ENCODE results near the gene MMEL1. TPM values are rescaled to one million over a fixed set of nuclear protein-coding genes. Genes with fewer than 3 reads are reported as not detected.

Gene MMEL1
- polyA plus RNA-seq, 1 of the 3 experiments (the other 2 are of a cell fraction) = 0.16 TPM

DNA sequence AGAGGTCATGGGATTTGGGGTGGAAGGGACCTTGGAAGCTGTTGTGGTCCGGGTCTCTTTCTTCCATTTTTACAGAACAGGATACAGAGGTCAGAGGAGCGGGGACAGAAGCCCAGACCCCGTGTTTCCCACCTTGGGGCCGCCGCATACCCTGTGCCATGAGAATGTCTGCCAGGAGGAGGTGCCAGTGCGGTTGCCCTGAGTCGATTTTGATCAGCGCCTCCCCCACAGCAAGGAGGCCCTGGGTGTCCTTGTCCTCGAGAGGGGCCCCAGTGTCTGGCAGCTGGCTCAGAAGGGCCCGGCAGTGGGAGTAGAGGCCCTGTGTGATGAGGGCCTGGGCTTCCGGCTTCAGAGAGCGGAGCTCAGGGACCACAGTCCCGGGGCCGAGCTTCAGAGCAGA is 12.3 kb upstream of the MMEL1 start:
- 66% methylated on average over 4 of the region's 14 CpGs for WGBS (ENCODE audit: low lambda C conversion rate)
- DNase-seq = no peak
- POLR2A ChIA-PET = interaction anchor here (0.9 kb wide), 1 partner anchor 59 kb away, joined by 4 read pairs; no protein-coding TSS in a partner anchor
- H3K27ac ChIP-seq (ENCODE audit: low read depth in 2 of 2, low read length in 1 of 2) = no peak overlapping the region
- no peaks in the 10 kb centered on the region for H4K20me1 ChIP-seq (ENCODE audit: insufficient read depth)
- no peaks in the 10 kb centered on the region for H3K9me3 ChIP-seq
- no peaks in the 10 kb centered on the region for H3K9me2 ChIP-seq
- no peaks in the 10 kb centered on the region for H3F3A ChIP-seq (replicated peaks; ENCODE audit: insufficient read depth)
- no peak overlapping the region for H3K4me2 ChIP-seq
- no peak overlapping the region for H3K9ac ChIP-seq
- CTCF ChIA-PET = interaction anchor here (1.0 kb wide), 1 partner anchor 97 kb away, joined by 3 read pairs; no protein-coding TSS in a partner anchor
- H3K4me3 ChIP-seq (ENCODE audit: low read depth in 2 of 2, low read length in 1 of 2) = no peak overlapping the region
- TF ChIP-seq, protein P1, sequence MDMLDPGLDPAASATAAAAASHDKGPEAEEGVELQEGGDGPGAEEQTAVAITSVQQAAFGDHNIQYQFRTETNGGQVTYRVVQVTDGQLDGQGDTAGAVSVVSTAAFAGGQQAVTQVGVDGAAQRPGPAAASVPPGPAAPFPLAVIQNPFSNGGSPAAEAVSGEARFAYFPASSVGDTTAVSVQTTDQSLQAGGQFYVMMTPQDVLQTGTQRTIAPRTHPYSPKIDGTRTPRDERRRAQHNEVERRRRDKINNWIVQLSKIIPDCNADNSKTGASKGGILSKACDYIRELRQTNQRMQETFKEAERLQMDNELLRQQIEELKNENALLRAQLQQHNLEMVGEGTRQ (IDR thresholded peaks at IDR 0.05; ENCODE audit: borderline replicate concordance, low read depth, low read length) = no peak
- TF ChIP-seq SMC3 (IDR thresholded peaks at IDR 0.05; ENCODE audit: low read depth, low read length) (no peak), FOXJ3 (CRISPR knock-in tag; IDR thresholded peaks at IDR 0.05) (no peak)
- peaks cover 0 to 18% of the 10 kb centered on the region in 2 experiments; a peak in 1 of 4 replicates for H3K4me1 ChIP-seq (ENCODE audit: control insufficient read depth in 1 of 2, insufficient read depth in 2 of 2, low read depth in 1 of 2, low read length in 1 of 2)
- H3K27me3 ChIP-seq (ENCODE audit: insufficient read depth) = no peaks in the 10 kb centered on the region
- peaks cover 10% of the 10 kb centered on the region; the same call in 1 of the 2 replicates for H3K79me2 ChIP-seq (ENCODE audit: insufficient read depth)
- H2AFZ ChIP-seq (ENCODE audit: low read depth) = no peak overlapping the region
- H3K36me3 ChIP-seq (replicated peaks in 1 of 2; ENCODE audit: control insufficient read depth in 1 of 2, insufficient read depth in 2 of 2, low read length in 1 of 2) = no peaks in the 10 kb centered on the region

DNA sequence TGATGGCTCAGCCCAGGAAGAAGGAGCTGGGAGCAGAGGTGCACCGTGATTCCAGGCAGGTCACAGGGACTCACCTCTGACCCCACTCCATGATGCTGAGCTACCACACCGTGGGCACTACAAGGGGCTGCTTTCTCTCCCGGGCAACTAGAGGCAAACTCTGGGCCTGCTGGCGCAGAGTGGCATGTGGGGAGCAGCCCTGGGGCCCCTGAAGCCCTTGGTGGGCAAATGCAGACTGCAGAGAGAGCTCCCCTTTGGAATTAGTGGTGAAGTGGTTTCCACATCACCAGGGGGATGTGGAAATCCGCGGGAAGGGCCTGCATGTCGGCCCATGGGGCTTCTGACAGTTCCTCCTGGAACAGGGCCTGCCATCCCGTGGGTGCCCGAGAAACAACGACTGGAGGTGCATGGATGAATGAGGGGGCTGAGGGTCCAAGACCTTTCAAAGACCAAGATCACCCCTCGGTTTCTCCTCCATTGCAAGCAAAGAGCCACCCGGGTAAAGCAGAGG is 11.8 kb upstream of the MMEL1 start:
- Histone ChIP-seq H3F3A (replicated peaks; ENCODE audit: insufficient read depth) (no peaks in the 10 kb centered on the region), H2AFZ (ENCODE audit: low read depth) (no peak overlapping the region), H3K4me3 (ENCODE audit: low read depth in 2 of 2, low read length in 1 of 2) (no peak overlapping the region), H3K36me3 (replicated peaks in 1 of 2; ENCODE audit: control insufficient read depth in 1 of 2, insufficient read depth in 2 of 2, low read length in 1 of 2) (no peaks in the 10 kb centered on the region), H3K4me1 (ENCODE audit: control insufficient read depth in 1 of 2, insufficient read depth in 2 of 2, low read depth in 1 of 2, low read length in 1 of 2) (peaks cover 0 to 18% of the 10 kb centered on the region in 2 experiments; a peak in 1 of 4 replicates), H3K9me2 (no peaks in the 10 kb centered on the region), H4K20me1 (ENCODE audit: insufficient read depth) (no peaks in the 10 kb centered on the region), H3K9ac (no peak overlapping the region), H3K4me2 (no peak overlapping the region), H3K9me3 (no peaks in the 10 kb centered on the region), H3K27me3 (ENCODE audit: insufficient read depth) (no peaks in the 10 kb centered on the region), H3K79me2 (ENCODE audit: insufficient read depth) (peaks cover 10% of the 10 kb centered on the region; the same call in 1 of the 2 replicates), H3K27ac (ENCODE audit: low read depth in 2 of 2, low read length in 1 of 2) (no peak overlapping the region)
- no peak for DNase-seq
- WGBS (ENCODE audit: low lambda C conversion rate) = 13% methylated on average over 4 of the region's 12 CpGs
- ChIA-PET POLR2A (interaction anchor here (0.9 kb wide), 1 partner anchor 59 kb away, joined by 4 read pairs; no protein-coding TSS in a partner anchor), CTCF (no interaction called here)
- TF ChIP-seq NRF1 (IDR thresholded peaks at IDR 0.05; ENCODE audit: low read depth, low read length) (no peak), ELF1 (IDR thresholded peaks at IDR 0.05) (no peak)
- TF ChIP-seq, protein P1 (IDR thresholded peaks at IDR 0.05; ENCODE audit: borderline replicate concordance, low read depth, low read length) = no peak

DNA sequence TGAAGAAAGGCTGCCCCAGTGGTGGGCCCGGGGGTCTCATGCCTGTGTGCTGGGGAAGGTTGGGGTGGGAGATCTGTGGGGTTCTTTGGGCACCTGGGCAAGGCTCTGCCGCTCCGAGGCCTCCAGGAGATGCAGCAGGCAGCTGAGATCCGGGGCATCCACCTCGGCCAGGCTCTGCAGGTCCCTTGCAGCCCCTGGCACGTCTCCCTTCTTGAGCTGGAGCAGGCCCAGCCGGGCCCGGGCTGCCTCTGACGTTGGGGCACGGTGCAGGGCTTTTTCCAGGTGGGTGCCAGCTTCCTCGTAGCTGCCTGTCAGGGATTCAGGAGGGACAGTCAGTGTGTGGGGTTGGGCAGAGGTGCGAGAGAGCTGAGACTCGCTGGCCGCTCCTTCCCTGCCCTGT is 11.4 kb upstream of the MMEL1 start:
- Histone ChIP-seq H3K4me2 (no peak overlapping the region), H4K20me1 (ENCODE audit: insufficient read depth) (no peaks in the 10 kb centered on the region), H3K4me1 (ENCODE audit: control insufficient read depth in 1 of 2, insufficient read depth in 2 of 2, low read depth in 1 of 2, low read length in 1 of 2) (peaks cover 0 to 18% of the 10 kb centered on the region in 2 experiments; a peak in 1 of 4 replicates), H3K27me3 (ENCODE audit: insufficient read depth) (no peaks in the 10 kb centered on the region), H3K79me2 (ENCODE audit: insufficient read depth) (peaks cover 10% of the 10 kb centered on the region; the same call in 1 of the 2 replicates), H3K9me2 (no peaks in the 10 kb centered on the region), H3K9ac (no peak overlapping the region), H3K4me3 (ENCODE audit: low read depth in 2 of 2, low read length in 1 of 2) (no peak overlapping the region), H3K27ac (ENCODE audit: low read depth in 2 of 2, low read length in 1 of 2) (no peak overlapping the region), H3K36me3 (replicated peaks in 1 of 2; ENCODE audit: control insufficient read depth in 1 of 2, insufficient read depth in 2 of 2, low read length in 1 of 2) (no peaks in the 10 kb centered on the region), H3F3A (replicated peaks; ENCODE audit: insufficient read depth) (no peaks in the 10 kb centered on the region), H3K9me3 (no peaks in the 10 kb centered on the region), H2AFZ (ENCODE audit: low read depth) (no peak overlapping the region)
- CTCF ChIA-PET = interaction anchor here (0.9 kb wide), 1 partner anchor 261 kb away, joined by 4 read pairs; no protein-coding TSS in a partner anchor
- no CpG with 5 or more reads among the region's 14 CpGs for WGBS (ENCODE audit: low lambda C conversion rate)
- POLR2A ChIA-PET = interaction anchor here (0.9 kb wide), 1 partner anchor 58 kb away, joined by 4 read pairs; no protein-coding TSS in a partner anchor
- DNase-seq = no peak
- TF ChIP-seq, protein P2, sequence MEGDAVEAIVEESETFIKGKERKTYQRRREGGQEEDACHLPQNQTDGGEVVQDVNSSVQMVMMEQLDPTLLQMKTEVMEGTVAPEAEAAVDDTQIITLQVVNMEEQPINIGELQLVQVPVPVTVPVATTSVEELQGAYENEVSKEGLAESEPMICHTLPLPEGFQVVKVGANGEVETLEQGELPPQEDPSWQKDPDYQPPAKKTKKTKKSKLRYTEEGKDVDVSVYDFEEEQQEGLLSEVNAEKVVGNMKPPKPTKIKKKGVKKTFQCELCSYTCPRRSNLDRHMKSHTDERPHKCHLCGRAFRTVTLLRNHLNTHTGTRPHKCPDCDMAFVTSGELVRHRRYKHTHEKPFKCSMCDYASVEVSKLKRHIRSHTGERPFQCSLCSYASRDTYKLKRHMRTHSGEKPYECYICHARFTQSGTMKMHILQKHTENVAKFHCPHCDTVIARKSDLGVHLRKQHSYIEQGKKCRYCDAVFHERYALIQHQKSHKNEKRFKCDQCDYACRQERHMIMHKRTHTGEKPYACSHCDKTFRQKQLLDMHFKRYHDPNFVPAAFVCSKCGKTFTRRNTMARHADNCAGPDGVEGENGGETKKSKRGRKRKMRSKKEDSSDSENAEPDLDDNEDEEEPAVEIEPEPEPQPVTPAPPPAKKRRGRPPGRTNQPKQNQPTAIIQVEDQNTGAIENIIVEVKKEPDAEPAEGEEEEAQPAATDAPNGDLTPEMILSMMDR (IDR thresholded peaks at IDR 0.05) = no peak
- TF ChIP-seq RXRA (IDR thresholded peaks at IDR 0.05; ENCODE audit: borderline replicate concordance, low read depth) = no peak
- no peak for TF ChIP-seq EP300 (IDR thresholded peaks at IDR 0.05; ENCODE audit: borderline replicate concordance in 1 of 2, low read depth in 1 of 2, low read length in 1 of 2)
- TF ChIP-seq POLR2AphosphoS5 (IDR thresholded peaks at IDR 0.05; ENCODE audit: low read depth, low read length) = no peak
- TF ChIP-seq, protein P3, sequence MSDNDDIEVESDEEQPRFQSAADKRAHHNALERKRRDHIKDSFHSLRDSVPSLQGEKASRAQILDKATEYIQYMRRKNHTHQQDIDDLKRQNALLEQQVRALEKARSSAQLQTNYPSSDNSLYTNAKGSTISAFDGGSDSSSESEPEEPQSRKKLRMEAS (IDR thresholded peaks at IDR 0.05; ENCODE audit: low read depth) = no peak
- no peak for TF ChIP-seq NRF1 (IDR thresholded peaks at IDR 0.05; ENCODE audit: low read depth, low read length)
- TF ChIP-seq YY1 (IDR thresholded peaks at IDR 0.05; ENCODE audit: low read depth) = no peak
- no peak for TF ChIP-seq NFIC (IDR thresholded peaks at IDR 0.05; ENCODE audit: borderline replicate concordance)
- TF ChIP-seq, protein P1 (IDR thresholded peaks at IDR 0.05; ENCODE audit: borderline replicate concordance, low read depth, low read length) = no peak
- TF ChIP-seq FOSL2 (IDR thresholded peaks at IDR 0.05; ENCODE audit: borderline replicate concordance, low read depth) = no peak
- TF ChIP-seq SIN3A (IDR thresholded peaks at IDR 0.05; ENCODE audit: borderline replicate concordance, low read depth, low read length) = no peak
- TF ChIP-seq GABPA (IDR thresholded peaks at IDR 0.05; ENCODE audit: low read depth) = no peak
